Sigmoid colon (tissue), 3 donors: ENCODE results near the gene OR10A4.

ENCODE experiments used
- POLR2A ChIP-seq, 2 donors: fragments of 450-650 bp; IDR thresholded peaks; one replicate each; pipeline ENCODE4 v1.6.1; 2016; ENCODE audit warnings: antibody characterized with exemption in 2 of 2, mild to moderate bottlenecking in 2 of 2, moderate library complexity in 2 of 2
- TF ChIP-seq, protein P1 (sequence below), 4 experiments: fragments of 450-650 bp in 3 of 4; fragments of 200-600 bp in 1 of 4; IDR thresholded peaks; one replicate each; pipeline ENCODE4 v1.5.1; 2016 to 2019; ENCODE audit warnings: antibody characterized with exemption in 4 of 4, mild to moderate bottlenecking in 3 of 4, moderate library complexity in 2 of 4

DNA sequence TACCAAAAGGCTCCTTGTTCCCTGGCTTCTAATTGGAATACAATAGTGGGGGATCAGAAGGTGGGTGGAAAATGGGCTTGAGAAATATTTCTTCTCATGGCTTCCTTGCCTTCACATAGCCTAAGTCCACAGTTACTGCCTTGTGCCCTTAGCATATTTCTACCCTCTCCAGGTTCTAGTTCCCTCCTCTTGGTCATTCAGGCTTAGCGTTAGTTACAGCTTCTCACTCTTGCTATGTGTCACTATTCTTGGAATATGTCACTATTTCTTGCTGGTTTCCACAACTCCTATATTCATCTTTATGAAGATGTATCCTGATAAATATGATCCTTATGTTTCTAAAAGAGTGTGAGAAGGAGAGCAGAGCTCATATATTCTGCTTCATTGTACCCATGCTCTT lies 13.4 kb downstream of the OR10A4 start:
- TF ChIP-seq POLR2A (IDR thresholded peaks at IDR 0.05) = no peak
- TF ChIP-seq, protein P1, sequence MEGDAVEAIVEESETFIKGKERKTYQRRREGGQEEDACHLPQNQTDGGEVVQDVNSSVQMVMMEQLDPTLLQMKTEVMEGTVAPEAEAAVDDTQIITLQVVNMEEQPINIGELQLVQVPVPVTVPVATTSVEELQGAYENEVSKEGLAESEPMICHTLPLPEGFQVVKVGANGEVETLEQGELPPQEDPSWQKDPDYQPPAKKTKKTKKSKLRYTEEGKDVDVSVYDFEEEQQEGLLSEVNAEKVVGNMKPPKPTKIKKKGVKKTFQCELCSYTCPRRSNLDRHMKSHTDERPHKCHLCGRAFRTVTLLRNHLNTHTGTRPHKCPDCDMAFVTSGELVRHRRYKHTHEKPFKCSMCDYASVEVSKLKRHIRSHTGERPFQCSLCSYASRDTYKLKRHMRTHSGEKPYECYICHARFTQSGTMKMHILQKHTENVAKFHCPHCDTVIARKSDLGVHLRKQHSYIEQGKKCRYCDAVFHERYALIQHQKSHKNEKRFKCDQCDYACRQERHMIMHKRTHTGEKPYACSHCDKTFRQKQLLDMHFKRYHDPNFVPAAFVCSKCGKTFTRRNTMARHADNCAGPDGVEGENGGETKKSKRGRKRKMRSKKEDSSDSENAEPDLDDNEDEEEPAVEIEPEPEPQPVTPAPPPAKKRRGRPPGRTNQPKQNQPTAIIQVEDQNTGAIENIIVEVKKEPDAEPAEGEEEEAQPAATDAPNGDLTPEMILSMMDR (IDR thresholded peaks at IDR 0.05) = no peak
